Endothelial cell of umbilical vein (primary cell): ENCODE data around the gene PUM2. TPM values are rescaled to one million over a fixed set of nuclear protein-coding genes. Genes with fewer than 3 reads are reported as not detected.

ENCODE experiments used
- BruUV-seq: library from RNA; stranded (reverse); fragments of 400-500 nt; replicated peaks from 2 replicates; lab custom pipeline; 2021; lab: Mats Ljungman, UMichigan
- CTCF ChIA-PET: fragments of 300-600, 350-600 bp; sonication (Branson Sonifier 250); formaldehyde crosslinking; loops from one replicate; lab custom pipeline; 2021; ENCODE audit warnings: antibody characterized with exemption, inconsistent platforms; lab: Charles Lee
- POLR2A ChIA-PET: fragments of 300-600, 350-600 bp; sonication (Branson Sonifier 250); formaldehyde crosslinking; loops from one replicate; lab custom pipeline; 2021; ENCODE audit warnings: antibody characterized with exemption, inconsistent platforms; lab: Charles Lee
- DNase-seq: peaks from one replicate; pipeline ENCODE4 v3.0.0-alpha.2; 2011; ENCODE audit warnings: low read depth, low spot score
- FAIRE-seq: peaks from 2 replicates; lab custom pipeline; 2011; peaks lifted over from hg19 to GRCh38; lab: Jason Lieb, UNC
- H2AFZ ChIP-seq: 2 replicates; pipeline ENCODE4 v1.6.0; 2012; ENCODE audit warnings: low read depth, low read length, control low read depth, inconsistent platforms
- H3K27ac ChIP-seq: 2 replicates; pipeline ENCODE4 v1.5.1; 2011; ENCODE audit warnings: low read depth, mild to moderate bottlenecking, control low read depth, low read length, moderate library complexity; ENCODE audit not compliant: insufficient read depth
- H3K27me3 ChIP-seq, 2 experiments: 2 replicates each; pipeline versions ENCODE4 v1.6.0 to v1.6.1; 2011; ENCODE audit warnings: low read length in 2 of 2, mixed read lengths in 1 of 2; ENCODE audit not compliant: control insufficient read depth in 2 of 2, insufficient read depth in 2 of 2
- H3K36me3 ChIP-seq, 2 experiments: 2 replicates in 1 of 2; 3 replicates in 1 of 2; pipeline ENCODE4 v1.5.1; 2011; ENCODE audit warnings: low read length in 2 of 2, mild to moderate bottlenecking in 1 of 2, moderate library complexity in 1 of 2; ENCODE audit not compliant: control insufficient read depth in 2 of 2, insufficient read depth in 2 of 2; ENCODE audit errors: extremely low read depth in 1 of 2
- H3K4me1 ChIP-seq: 3 replicates; pipeline ENCODE4 v1.5.1; 2011; ENCODE audit warnings: mild to moderate bottlenecking, low read length; ENCODE audit not compliant: control insufficient read depth, insufficient read depth; ENCODE audit errors: extremely low read depth
- H3K4me2 ChIP-seq: 2 replicates; pipeline ENCODE4 v1.6.1; 2011; ENCODE audit warnings: low read length, control low read depth, mixed read lengths; ENCODE audit not compliant: insufficient read depth
- H3K4me3 ChIP-seq, 3 experiments: fragments of 200-600 bp in 1 of 3; sonication (generic), shearing (Covaris generic) in 1 of 3; replicated peaks in 1 of 3; 2 replicates each; pipeline ENCODE4 v1.5.1; 2011 to 2016; ENCODE audit warnings: control low read depth in 3 of 3, low read length in 3 of 3, mild to moderate bottlenecking in 2 of 3, inconsistent platforms in 1 of 3, low read depth in 1 of 3, moderate library complexity in 1 of 3; ENCODE audit not compliant: insufficient read depth in 1 of 3
- H3K79me2 ChIP-seq: 2 replicates; pipeline ENCODE4 v1.6.0; 2012; ENCODE audit warnings: low read length, inconsistent platforms; ENCODE audit not compliant: control insufficient read depth, insufficient read depth
- H3K9ac ChIP-seq: replicated peaks from 2 replicates; pipeline ENCODE3; 2011; ENCODE audit warnings: low read length, control low read depth; ENCODE audit not compliant: insufficient read depth; ENCODE audit errors: extremely low read depth
- H3K9me1 ChIP-seq: replicated peaks from 3 replicates; pipeline ENCODE4 v1.6.0; 2011; ENCODE audit warnings: mild to moderate bottlenecking, low read length; ENCODE audit not compliant: control insufficient read depth, insufficient read depth; ENCODE audit errors: extremely low read depth
- H3K9me3 ChIP-seq: replicated peaks from 2 replicates; pipeline ENCODE4 v1.5.1; 2012; ENCODE audit warnings: low read length, inconsistent platforms; ENCODE audit not compliant: control insufficient read depth, insufficient read depth
- H4K20me1 ChIP-seq: replicated peaks from 2 replicates; pipeline ENCODE3; 2011; ENCODE audit warnings: mild to moderate bottlenecking, low read length; ENCODE audit not compliant: control insufficient read depth, insufficient read depth; ENCODE audit errors: extremely low read depth
- FOS ChIP-seq: IDR thresholded peaks from 2 replicates; pipeline ENCODE4 v1.6.1; 2011; ENCODE audit warnings: mild to moderate bottlenecking, low read length, moderate library complexity, borderline replicate concordance; ENCODE audit not compliant: insufficient read depth
- GATA2 ChIP-seq: IDR thresholded peaks from 2 replicates; pipeline ENCODE4 v1.7.0; 2011; ENCODE audit warnings: low read depth, mild to moderate bottlenecking, moderate library complexity, mixed read lengths, low read length; ENCODE audit not compliant: insufficient read length, insufficient read depth
- JUN ChIP-seq: IDR thresholded peaks from 2 replicates; pipeline ENCODE4 v1.6.1; 2011; ENCODE audit warnings: borderline replicate concordance, low read depth; ENCODE audit not compliant: insufficient read length, insufficient read depth
- POLR2A ChIP-seq: IDR thresholded peaks from 2 replicates; pipeline ENCODE4 v1.6.1; 2012; ENCODE audit warnings: low read depth, mild to moderate bottlenecking, control low read depth, low read length
- POLR2AphosphoS5 ChIP-seq: IDR thresholded peaks from 2 replicates; pipeline ENCODE4 v1.6.1; 2012; ENCODE audit warnings: low read depth, mild to moderate bottlenecking, control low read depth, low read length, moderate library complexity; ENCODE audit not compliant: insufficient read depth
- dilution Hi-C: fragments of 300-500 bp; cut with MboI; formaldehyde crosslinking; loops from one replicate; pipeline ENCODE4 v1.15.0; 2019; ENCODE audit warnings: low sequenced_read_pairs; ENCODE audit not compliant: extremely low pct_ligation_motif_present
- intact Hi-C: fragments of 100-400 bp; cut with micrococcal nuclease; formaldehyde crosslinking; loops from one replicate; pipeline ENCODE4 v1.10.0; 2022
- polyA plus RNA-seq, 4 experiments: library from polyadenylated mRNA; depleted of rRNA in 3 of 4; stranded (reverse) in 3 of 4; unstranded in 1 of 4; fragments of >200 nt; gene quantifications; 2 replicates each; pipeline versions ENCODE4 v1.2.1 to v1.2.3, GENCODE V29; 2011 to 2012; ENCODE audit warnings: missing spikeins in 1 of 4
- total RNA-seq: library from RNA; stranded (reverse); gene quantifications from 2 replicates; pipeline ENCODE4 v1.2.3, GENCODE V29; 2021
- TF ChIP-seq, protein P1 (sequence below), 2 donors: IDR thresholded peaks; 1 replicate in 1 of 2; 2 replicates in 1 of 2; pipeline ENCODE4 v1.5.1; 2011; ENCODE audit warnings: low read length in 2 of 2, mild to moderate bottlenecking in 2 of 2, moderate library complexity in 2 of 2, control low read depth in 1 of 2, inconsistent platforms in 1 of 2, low read depth in 1 of 2; ENCODE audit not compliant: insufficient read depth in 1 of 2; ENCODE audit errors: extremely low read depth in 1 of 2

The PUM2 gene
- total and polyA plus RNA-seq, 2 donors (not counting 3 experiments of a cell fraction or from before 2014, with no cell fraction given): 32.9 to 83.7 TPM

DNA sequence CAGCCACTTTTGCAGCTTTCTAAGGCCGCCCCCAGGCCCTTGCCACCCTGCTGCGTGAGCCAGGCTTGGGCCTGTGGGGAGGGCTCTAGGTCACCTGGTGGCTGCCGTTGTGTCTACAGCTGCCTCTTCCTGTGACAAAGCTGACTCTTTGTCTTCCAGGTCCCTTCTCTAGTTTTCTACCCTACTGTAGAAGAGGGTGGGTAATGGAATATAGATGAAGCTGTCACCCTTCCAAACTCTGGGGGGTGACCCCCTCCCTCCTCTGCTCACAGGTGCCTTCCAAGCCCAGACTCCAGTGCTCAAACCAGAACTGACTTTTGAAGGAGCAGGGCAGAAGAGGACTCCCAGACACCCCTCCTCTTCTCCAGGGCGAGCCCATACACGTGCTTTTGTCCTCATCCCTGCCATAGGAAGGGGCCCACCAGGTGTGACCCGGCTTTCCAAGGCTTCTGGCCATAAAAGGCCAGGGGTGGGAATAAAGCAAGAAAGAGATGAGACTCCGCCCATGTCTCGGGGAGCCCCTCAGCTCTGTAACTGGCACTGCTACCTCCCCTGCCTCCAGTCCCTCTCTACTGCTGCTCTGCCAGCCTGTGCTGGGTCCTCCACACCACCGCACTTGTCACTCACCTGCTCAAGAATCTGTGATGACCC is 107.8 kb downstream of the PUM2 start:
- Histone ChIP-seq H3K9ac (no peak overlapping the region), H3K27me3 (peaks cover under 1 to 2% of the 10 kb centered on the region in 2 experiments), H3K36me3 (no peaks in the 10 kb centered on the region), H4K20me1 (no peaks in the 10 kb centered on the region), H3K4me2 (no peak overlapping the region), H3K27ac (no peak overlapping the region), H3K9me3 (no peaks in the 10 kb centered on the region), H3K9me1 (no peaks in the 10 kb centered on the region), H3K4me3 (no peak overlapping the region), H3K4me1 (no peaks in the 10 kb centered on the region), H3K79me2 (no peaks in the 10 kb centered on the region), H2AFZ (no peak overlapping the region)
- FAIRE-seq: no peak
- DNase-seq: no peak
- TF ChIP-seq, protein P1, sequence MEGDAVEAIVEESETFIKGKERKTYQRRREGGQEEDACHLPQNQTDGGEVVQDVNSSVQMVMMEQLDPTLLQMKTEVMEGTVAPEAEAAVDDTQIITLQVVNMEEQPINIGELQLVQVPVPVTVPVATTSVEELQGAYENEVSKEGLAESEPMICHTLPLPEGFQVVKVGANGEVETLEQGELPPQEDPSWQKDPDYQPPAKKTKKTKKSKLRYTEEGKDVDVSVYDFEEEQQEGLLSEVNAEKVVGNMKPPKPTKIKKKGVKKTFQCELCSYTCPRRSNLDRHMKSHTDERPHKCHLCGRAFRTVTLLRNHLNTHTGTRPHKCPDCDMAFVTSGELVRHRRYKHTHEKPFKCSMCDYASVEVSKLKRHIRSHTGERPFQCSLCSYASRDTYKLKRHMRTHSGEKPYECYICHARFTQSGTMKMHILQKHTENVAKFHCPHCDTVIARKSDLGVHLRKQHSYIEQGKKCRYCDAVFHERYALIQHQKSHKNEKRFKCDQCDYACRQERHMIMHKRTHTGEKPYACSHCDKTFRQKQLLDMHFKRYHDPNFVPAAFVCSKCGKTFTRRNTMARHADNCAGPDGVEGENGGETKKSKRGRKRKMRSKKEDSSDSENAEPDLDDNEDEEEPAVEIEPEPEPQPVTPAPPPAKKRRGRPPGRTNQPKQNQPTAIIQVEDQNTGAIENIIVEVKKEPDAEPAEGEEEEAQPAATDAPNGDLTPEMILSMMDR (IDR thresholded peaks at IDR 0.05; ENCODE audit: extremely low read depth in 1 of 2, insufficient read depth in 1 of 2, low read depth in 1 of 2, low read length in 2 of 2): no peak
- no peak for TF ChIP-seq POLR2A
- no peak for TF ChIP-seq FOS
- TF ChIP-seq POLR2AphosphoS5: no peak
- TF ChIP-seq GATA2: no peak
- TF ChIP-seq JUN: no peak
- dilution Hi-C loops (no loop called here), intact Hi-C loops (no loop called here)
- no TSS peak for BruUV-seq
- ChIA-PET CTCF (interaction anchor here (0.7 to 3.0 kb wide), 9 partner anchors 8 to 136 kb away, joined by 3 to 12 read pairs (median 4); partner anchors contain the start of gene SDC1), POLR2A (no interaction called here)
